T-helper 22 cell (primary cell): ENCODE measurements around the gene SLC40A1.

Source experiments
- DNase-seq: peaks from one replicate; pipeline ENCODE4 v3.0.0-alpha.2; 2020; ENCODE audit warnings: low read depth

SLC40A1 gene

GRCh38 chr2:189601043-189601442 is 20.5 kb upstream of the SLC40A1 start:
- DNase-seq = no peak

- no peak for DNase-seq
These were observed 18.7 kb upstream of the SLC40A1 start for GRCh38 chr2:189599245-189599644.

- no peak for DNase-seq
These were observed 14.8 kb upstream of the SLC40A1 start for GRCh38 chr2:189595417-189595816.

- no peak for DNase-seq
These were observed 13.7 kb upstream of the SLC40A1 start for GRCh38 chr2:189594305-189594704.

GRCh38 chr2:189593115-189593514 is 12.5 kb upstream of the SLC40A1 start:
- DNase-seq = no peak

GRCh38 chr2:189592353-189592984 is 11.9 kb upstream of the SLC40A1 start:
- DNase-seq = no peak

- no peak for DNase-seq
These were observed 7.2 kb upstream of the SLC40A1 start for GRCh38 chr2:189587780-189588179.

- no peak for DNase-seq
These were observed 4.7 kb upstream of the SLC40A1 start for GRCh38 chr2:189585226-189585756.

GRCh38 chr2:189584686-189585085 is 4.1 kb upstream of the SLC40A1 start:
- no peak for DNase-seq

- no peak for DNase-seq
These were observed 2.9 kb upstream of the SLC40A1 start for GRCh38 chr2:189583227-189584198.

- no peak for DNase-seq
These were observed 2.2 kb upstream of the SLC40A1 start for GRCh38 chr2:189582809-189583192.

- no peak for DNase-seq
These were observed 1.7 kb upstream of the SLC40A1 start for GRCh38 chr2:189582140-189582808.

- DNase-seq = no peak
These were observed 961 bp upstream of the SLC40A1 start for GRCh38 chr2:189581354-189582139.

GRCh38 chr2:189580241-189580651 is 340 bp downstream of the SLC40A1 start:
- DNase-seq = no peak

- DNase-seq = no peak
These were observed 900 bp downstream of the SLC40A1 start for GRCh38 chr2:189579585-189580186.

- DNase-seq = no peak
These were observed 2.2 kb downstream of the SLC40A1 start for GRCh38 chr2:189578272-189578950.

GRCh38 chr2:189577121-189577520 is 3.5 kb downstream of the SLC40A1 start:
- DNase-seq = no peak

- DNase-seq = no peak
These were observed 4.2 kb downstream of the SLC40A1 start for GRCh38 chr2:189576396-189576795.

GRCh38 chr2:189574793-189575475 is 5.7 kb downstream of the SLC40A1 start:
- DNase-seq = no peak

- no peak for DNase-seq
These were observed 10.0 kb downstream of the SLC40A1 start for GRCh38 chr2:189570570-189571031.
